H9 (cell line): ENCODE data around the gene NOXA1. TPM values are rescaled to one million over a fixed set of nuclear protein-coding genes. Genes with fewer than 3 reads are reported as not detected.

Experiments
- DNase-seq: peaks from one replicate; pipeline ENCODE4 v3.0.0-alpha.2; 2017
- H2AFZ ChIP-seq: one replicate; pipeline ENCODE4 v1.6.1; 2013; ENCODE audit warnings: mild to moderate bottlenecking, low read length, control low read depth, moderate library complexity
- H2AK5ac ChIP-seq: 2 replicates; pipeline ENCODE4 v1.6.1; 2013; ENCODE audit warnings: low read length, control low read depth, mixed read lengths; ENCODE audit not compliant: insufficient read length
- H2BK120ac ChIP-seq: one replicate; pipeline ENCODE4 v1.6.1; 2013; ENCODE audit warnings: low read depth, mild to moderate bottlenecking, low read length, control low read depth, inconsistent platforms; ENCODE audit not compliant: poor library complexity, severe bottlenecking
- H2BK12ac ChIP-seq: 2 replicates; pipeline ENCODE4 v1.6.1; 2013; ENCODE audit warnings: low read length, control low read depth, mixed read lengths, low read depth; ENCODE audit not compliant: insufficient read length
- H2BK15ac ChIP-seq: 2 replicates; pipeline ENCODE4 v1.6.1; 2013; ENCODE audit warnings: low read depth, low read length, control low read depth
- H2BK20ac ChIP-seq: one replicate; pipeline ENCODE4 v1.6.1; 2013; ENCODE audit warnings: low read depth, mild to moderate bottlenecking, low read length, control low read depth, inconsistent platforms; ENCODE audit not compliant: poor library complexity, severe bottlenecking
- H2BK5ac ChIP-seq: 2 replicates; pipeline ENCODE4 v1.6.1; 2013; ENCODE audit warnings: low read length, control low read depth, mixed read lengths; ENCODE audit not compliant: insufficient read length
- H3K14ac ChIP-seq: 2 replicates; pipeline ENCODE4 v1.6.1; 2013; ENCODE audit warnings: low read length, control low read depth; ENCODE audit not compliant: insufficient read depth
- H3K18ac ChIP-seq: 2 replicates; pipeline ENCODE4 v1.6.1; 2013; ENCODE audit warnings: low read depth, mild to moderate bottlenecking, mixed read lengths, low read length, control low read depth; ENCODE audit not compliant: insufficient read length
- H3K23ac ChIP-seq: 2 replicates; pipeline ENCODE4 v1.6.1; 2013; ENCODE audit warnings: low read length, control low read depth, mixed read lengths, low read depth; ENCODE audit not compliant: insufficient read length
- H3K23me2 ChIP-seq: 2 replicates; pipeline ENCODE4 v1.6.1; 2013; ENCODE audit warnings: low read depth, mild to moderate bottlenecking, mixed read lengths, low read length, control low read depth; ENCODE audit not compliant: insufficient read length, poor library complexity, severe bottlenecking
- H3K27ac ChIP-seq: 2 replicates; pipeline ENCODE4 v1.5.1; 2013; ENCODE audit warnings: low read length, control low read depth, mixed read lengths, low read depth; ENCODE audit not compliant: insufficient read length
- H3K27me3 ChIP-seq: 2 replicates; pipeline ENCODE4 v1.6.1; 2013; ENCODE audit warnings: low read length, control low read depth, inconsistent platforms; ENCODE audit not compliant: insufficient read depth
- H3K4ac ChIP-seq: 2 replicates; pipeline ENCODE4 v1.6.1; 2013; ENCODE audit warnings: low read depth, mild to moderate bottlenecking, control low read depth, inconsistent platforms, low read length, moderate library complexity
- H3K4me1 ChIP-seq: 2 replicates; pipeline ENCODE4 v1.6.1; 2013; ENCODE audit warnings: low read length, control low read depth, inconsistent platforms; ENCODE audit not compliant: insufficient read depth
- H3K4me2 ChIP-seq: 2 replicates; pipeline ENCODE4 v1.6.1; 2013; ENCODE audit warnings: low read length, control low read depth, mixed read lengths; ENCODE audit not compliant: insufficient read length, insufficient read depth
- H3K56ac ChIP-seq: 2 replicates; pipeline ENCODE4 v1.6.1; 2013; ENCODE audit warnings: low read depth, mild to moderate bottlenecking, mixed read lengths, low read length, control low read depth; ENCODE audit not compliant: insufficient read length
- H3K79me1 ChIP-seq: 2 replicates; pipeline ENCODE4 v1.6.1; 2013; ENCODE audit warnings: low read depth, mild to moderate bottlenecking, moderate library complexity, low read length, control low read depth, inconsistent platforms; ENCODE audit not compliant: insufficient read depth, poor library complexity, severe bottlenecking
- H3K79me2 ChIP-seq: 2 replicates; pipeline ENCODE4 v1.6.1; 2013; ENCODE audit warnings: low read length, control low read depth, inconsistent platforms; ENCODE audit not compliant: insufficient read depth
- H3K9ac ChIP-seq: 2 replicates; pipeline ENCODE4 v1.6.1; 2013; ENCODE audit warnings: low read length, control low read depth, mixed read lengths; ENCODE audit not compliant: insufficient read length; ENCODE audit errors: extremely low read depth
- H3K9me3 ChIP-seq: one replicate; pipeline ENCODE4 v1.6.1; 2013; ENCODE audit warnings: low read depth, low read length, inconsistent platforms; ENCODE audit not compliant: control insufficient read depth
- H3T11ph ChIP-seq: one replicate; pipeline ENCODE4 v1.6.1; 2013; ENCODE audit warnings: mild to moderate bottlenecking, low read length, control low read depth, inconsistent platforms
- H4K20me1 ChIP-seq: one replicate; pipeline ENCODE4 v1.6.1; 2013; ENCODE audit not compliant: control insufficient read depth, insufficient read length, insufficient read depth
- H4K5ac ChIP-seq: 2 replicates; pipeline ENCODE4 v1.6.1; 2013; ENCODE audit warnings: low read depth, mild to moderate bottlenecking, mixed read lengths, low read length, control low read depth; ENCODE audit not compliant: insufficient read length
- H4K8ac ChIP-seq: replicated peaks from 2 replicates; pipeline ENCODE4 v1.6.1; 2013; ENCODE audit warnings: low read length, control low read depth, mixed read lengths, low read depth; ENCODE audit not compliant: insufficient read length
- H4K91ac ChIP-seq: 2 replicates; pipeline ENCODE4 v1.6.1; 2013; ENCODE audit warnings: low read depth, mild to moderate bottlenecking, moderate library complexity, mixed read lengths, low read length, control low read depth; ENCODE audit not compliant: insufficient read length
- H3K27ac Mint-ChIP-seq, 3 experiments: 2 replicates in 2 of 3; 3 replicates in 1 of 3; pipeline ENCODE4 v1.8.0; 2020 to 2021; ENCODE audit warnings: mixed read lengths in 3 of 3, mild to moderate bottlenecking in 1 of 3, moderate library complexity in 1 of 3
- H3K27me3 Mint-ChIP-seq: 2 replicates; pipeline ENCODE4 v1.8.0; 2021; ENCODE audit warnings: low read depth, mild to moderate bottlenecking, moderate library complexity, mixed read lengths
- H3K36me3 Mint-ChIP-seq, 3 experiments: 2 replicates in 2 of 3; 3 replicates in 1 of 3; pipeline ENCODE4 v1.8.0; 2020 to 2021; ENCODE audit warnings: low read depth in 3 of 3, mixed read lengths in 3 of 3; ENCODE audit not compliant: insufficient read depth in 1 of 3
- H3K4me1 Mint-ChIP-seq, 2 experiments: 2 replicates each; pipeline ENCODE4 v1.8.0; 2020; ENCODE audit warnings: mixed read lengths in 2 of 2
- H3K4me3 Mint-ChIP-seq, 2 experiments: 2 replicates in 1 of 2; 3 replicates in 1 of 2; pipeline ENCODE4 v1.8.0; 2020 to 2021; ENCODE audit warnings: mild to moderate bottlenecking in 2 of 2, mixed read lengths in 2 of 2, moderate library complexity in 1 of 2
- H3K9me3 Mint-ChIP-seq, 2 experiments: 2 replicates in 1 of 2; 3 replicates in 1 of 2; pipeline ENCODE4 v1.8.0; 2020; ENCODE audit warnings: mild to moderate bottlenecking in 2 of 2, mixed read lengths in 2 of 2, moderate library complexity in 1 of 2
- CTCF ChIP-seq: fragments of 200-600 bp; sonication (generic); conservative IDR thresholded peaks from 3 replicates; pipeline ENCODE4 v1.8.0; 2021; ENCODE audit warnings: antibody characterized with exemption, mild to moderate bottlenecking
- WGBS: extraction: QIAGEN DNeasy Blood & Tissue Kit; methylation state at CpG from one replicate; pipeline ENCODE4 v1.1.7; 2013; ENCODE audit warnings: missing lambda C conversion rate, low lambda C conversion rate, mixed read lengths; ENCODE audit not compliant: insufficient read length; ENCODE audit errors: extremely low coverage; 5-methylcytosine and 5-hydroxymethylcytosine counted together
- total RNA-seq: library from RNA; stranded (reverse); gene quantifications from 2 replicates; pipeline ENCODE4 v1.2.1, GENCODE V29; 2021

The NOXA1 gene
- total RNA-seq, 1 experiment from 2014 or later: 2.0 TPM

DNA sequence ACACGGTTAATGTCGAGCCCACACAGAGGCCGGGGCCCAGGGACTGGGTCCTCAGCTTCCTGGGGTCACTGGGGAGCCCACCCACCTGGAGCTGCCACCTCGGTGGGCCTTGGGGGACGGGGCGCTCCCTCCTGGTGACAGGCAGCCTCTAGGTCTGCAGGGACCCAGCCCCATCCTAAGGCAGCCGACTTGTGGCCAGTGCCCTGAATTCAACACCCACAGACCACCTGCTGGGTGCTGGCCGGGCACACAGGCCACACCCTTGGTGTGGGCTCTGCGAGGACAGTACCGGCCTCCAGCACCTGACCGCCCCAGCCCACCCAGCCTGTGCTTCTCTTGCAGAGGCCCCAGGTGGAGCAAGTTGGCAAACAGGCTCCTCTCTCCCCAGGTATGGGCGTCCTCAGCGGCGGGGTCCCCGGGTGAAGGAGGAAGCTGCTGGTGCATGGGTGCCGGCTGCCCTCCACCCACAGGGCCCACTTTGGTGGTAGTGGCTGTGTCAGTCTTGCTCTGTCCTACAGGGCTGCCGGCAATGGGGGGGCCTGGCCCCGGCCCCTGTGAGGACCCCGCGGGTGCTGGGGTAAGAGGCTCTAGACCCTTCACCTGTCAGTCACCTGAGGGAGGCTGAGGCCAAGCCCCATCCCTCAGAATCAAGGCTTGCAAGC is 9.6 kb downstream of the NOXA1 start:
- H3K27me3 Mint-ChIP-seq: peaks cover 2% of the 10 kb centered on the region; the same call in 1 of the 2 replicates
- H3K27ac Mint-ChIP-seq: no peak overlapping the region
- H3K4me2 ChIP-seq: no peak overlapping the region

More for the DNA sequence above, 9.6 kb downstream of the NOXA1 start:
- no peak overlapping the region for H3K27ac ChIP-seq
- H3K14ac ChIP-seq: no peak overlapping the region
- no peak overlapping the region for H2BK20ac ChIP-seq
- no peak for DNase-seq
- no peaks in the 10 kb centered on the region for H3K23me2 ChIP-seq
- TF ChIP-seq CTCF: no peak
- H3K4ac ChIP-seq: no peak overlapping the region
- no peak overlapping the region for H2BK15ac ChIP-seq
- H4K91ac ChIP-seq: no peak overlapping the region
- no peak overlapping the region for H3T11ph ChIP-seq
- no peaks in the 10 kb centered on the region for H3K27me3 ChIP-seq
- WGBS: no CpG with 5 or more reads among the region's 20 CpGs
- no peaks in the 10 kb centered on the region for H3K79me1 ChIP-seq
- H3K18ac ChIP-seq: no peak overlapping the region
- no peak overlapping the region for H4K8ac ChIP-seq
- Mint-ChIP-seq H3K9me3 (no peaks in the 10 kb centered on the region), H3K4me3 (no peak overlapping the region), H3K4me1 (no peaks in the 10 kb centered on the region; a peak in 1 of 4 replicates), H3K36me3 (no peaks in the 10 kb centered on the region)
- no peak overlapping the region for H3K56ac ChIP-seq
- no peak overlapping the region for H2BK120ac ChIP-seq
- no peaks in the 10 kb centered on the region for H3K4me1 ChIP-seq
- H2AK5ac ChIP-seq: no peak overlapping the region
- no peaks in the 10 kb centered on the region for H3K79me2 ChIP-seq
- H4K5ac ChIP-seq: no peak overlapping the region
- no peaks in the 10 kb centered on the region for H3K9me3 ChIP-seq
- no peak overlapping the region for H3K9ac ChIP-seq
- no peak overlapping the region for H2BK5ac ChIP-seq
- H3K23ac ChIP-seq: no peak overlapping the region
- no peak overlapping the region for H2AFZ ChIP-seq
- H2BK12ac ChIP-seq: no peak overlapping the region
- no peaks in the 10 kb centered on the region for H4K20me1 ChIP-seq
